DND-41 (cell line): ENCODE results near the gene TMEM107.

Experiments
- ATAC-seq: fragments of 200-7000 bp; cut with Tn5 transposase; 3 replicates; pipeline ENCODE4 v1.9.1; 2021; ENCODE audit warnings: low read depth; ENCODE audit not compliant: insufficient read depth
- DNase-seq: peaks from one replicate; pipeline ENCODE4 v3.0.0-alpha.2; 2020
- H2AFZ ChIP-seq: 2 replicates; pipeline ENCODE4 v1.6.0; 2012; ENCODE audit warnings: low read depth, low read length
- H3K27ac ChIP-seq: 2 replicates; pipeline ENCODE4 v1.5.1; 2012; ENCODE audit warnings: low read length, inconsistent platforms
- H3K27me3 ChIP-seq: fragments of 200-600 bp; sonication (generic); 2 replicates; pipeline ENCODE4 v1.6.0; 2012; ENCODE audit warnings: low read length, mild to moderate bottlenecking, inconsistent platforms; ENCODE audit not compliant: insufficient read depth, poor library complexity
- H3K36me3 ChIP-seq: 2 replicates; pipeline ENCODE4 v1.5.1; 2012; ENCODE audit warnings: low read length, inconsistent platforms; ENCODE audit not compliant: insufficient read depth
- H3K4me1 ChIP-seq: 2 replicates; pipeline ENCODE4 v1.5.1; 2012; ENCODE audit warnings: mild to moderate bottlenecking, low read length; ENCODE audit not compliant: insufficient read depth
- H3K4me2 ChIP-seq: 2 replicates; pipeline ENCODE4 v1.6.0; 2012; ENCODE audit warnings: mild to moderate bottlenecking, moderate library complexity, low read length, inconsistent platforms; ENCODE audit not compliant: insufficient read depth
- H3K4me3 ChIP-seq, 2 experiments: fragments of 200-600 bp in 1 of 2; shearing (Covaris generic) in 1 of 2; 2 replicates each; pipeline ENCODE4 v1.5.1; 2012 to 2016; ENCODE audit warnings: inconsistent platforms in 2 of 2, low read length in 2 of 2, mild to moderate bottlenecking in 2 of 2, low read depth in 1 of 2, moderate library complexity in 1 of 2
- H3K79me2 ChIP-seq: 2 replicates; pipeline ENCODE4 v1.6.0; 2012; ENCODE audit warnings: low read length, inconsistent platforms; ENCODE audit not compliant: insufficient read depth
- H3K9ac ChIP-seq: 2 replicates; pipeline ENCODE4 v1.6.0; 2012; ENCODE audit warnings: low read depth, mild to moderate bottlenecking, inconsistent platforms, low read length, moderate library complexity
- H3K9me3 ChIP-seq: 2 replicates; pipeline ENCODE4 v1.5.1; 2012; ENCODE audit warnings: low read length, moderate library complexity, mild to moderate bottlenecking, inconsistent platforms; ENCODE audit not compliant: insufficient read depth, severe bottlenecking
- H4K20me1 ChIP-seq: 2 replicates; pipeline ENCODE4 v1.6.0; 2012; ENCODE audit warnings: low read length; ENCODE audit not compliant: insufficient read depth
- EZH2 ChIP-seq: IDR thresholded peaks from 3 replicates; pipeline ENCODE4 v1.6.1; 2012; ENCODE audit warnings: borderline replicate concordance, low read depth, mild to moderate bottlenecking, moderate library complexity, low read length, inconsistent platforms; ENCODE audit not compliant: severe bottlenecking
- TF ChIP-seq, protein P1 (sequence below): IDR thresholded peaks from 2 replicates; pipeline ENCODE4 v1.5.1; 2012; ENCODE audit warnings: borderline replicate concordance, low read length, moderate library complexity, mild to moderate bottlenecking; ENCODE audit not compliant: poor library complexity, severe bottlenecking; ENCODE audit errors: extremely low read depth

The TMEM107 gene

DNA sequence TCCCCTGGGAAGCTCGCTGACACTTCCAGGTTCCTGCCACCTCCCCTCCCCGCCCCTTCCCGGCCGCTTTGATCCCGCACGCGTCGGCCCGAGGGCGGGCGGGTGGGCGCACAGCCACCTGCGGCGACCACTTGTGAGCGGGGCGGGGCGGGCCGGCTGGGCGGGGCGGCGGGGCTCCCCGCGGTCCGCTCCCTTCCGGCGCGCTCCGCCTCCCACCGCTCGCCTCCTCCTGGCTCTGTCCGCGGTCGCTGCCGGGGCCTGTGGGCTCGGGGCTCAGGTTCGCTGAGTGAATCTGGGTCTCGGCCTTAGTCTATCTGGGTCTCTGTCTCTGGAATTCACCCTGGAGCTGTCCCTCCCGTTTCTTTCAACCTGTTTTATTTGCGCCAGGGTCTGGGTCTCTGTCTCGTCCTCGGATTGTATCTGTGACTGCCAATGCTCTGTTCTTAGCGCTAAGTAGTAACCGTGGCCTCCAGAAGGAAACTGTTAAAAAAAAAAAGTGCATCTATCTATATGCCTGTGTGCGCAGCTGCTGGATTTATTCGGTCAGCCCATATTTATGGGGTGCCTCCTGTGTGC lies 49.6 kb downstream of the TMEM107 start:
- H3K4me3 ChIP-seq, result peak overlapping the region; percentile 33 to 96; a peak in 3 of 4 replicates

DNA sequence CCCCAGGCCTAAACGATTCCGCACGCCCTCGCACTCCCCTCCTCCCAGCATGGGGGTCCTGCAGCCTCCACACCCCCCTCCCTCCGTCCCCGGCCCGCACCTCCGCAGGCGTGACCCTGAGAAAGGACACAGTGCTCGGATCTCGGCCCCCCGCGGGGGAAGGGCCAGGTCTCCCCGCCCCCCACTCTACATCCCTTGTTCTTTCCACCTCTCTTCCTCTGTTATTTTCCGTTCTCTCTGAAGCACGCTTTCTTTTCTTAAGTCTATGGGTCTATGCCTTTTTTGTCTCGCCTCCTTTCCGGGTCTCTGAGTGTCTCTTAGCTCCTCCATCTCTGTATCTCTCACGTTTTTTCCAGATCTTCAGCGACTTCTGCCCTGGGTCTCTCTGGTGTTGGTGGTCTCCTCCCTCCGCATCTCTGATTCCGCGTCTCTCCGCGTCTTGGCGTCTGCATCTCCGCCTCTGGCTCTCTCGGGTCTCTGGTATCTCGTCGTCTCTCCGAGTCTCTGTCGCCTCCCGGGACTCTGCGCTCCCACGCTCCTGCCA lies 50.2 kb downstream of the TMEM107 start:
- ATAC-seq, result peak; percentile 37
- DNase-seq, result no peak

More for the DNA sequence above, 49.6 kb downstream of the TMEM107 start:
- H3K9me3 ChIP-seq, result no peaks in the 10 kb centered on the region
- H3K36me3 ChIP-seq, result no peaks in the 10 kb centered on the region
- peak; percentile 67 for ATAC-seq
- peak overlapping the region; percentile 91 for H3K4me2 ChIP-seq
- DNase-seq, result peak; percentile 57
- peaks cover 54% of the 10 kb centered on the region for H3K4me1 ChIP-seq
- no peaks in the 10 kb centered on the region for H3K79me2 ChIP-seq
- H3K9ac ChIP-seq, result peak overlapping the region; percentile 56
- H4K20me1 ChIP-seq, result peaks cover 30% of the 10 kb centered on the region; the same call in 1 of the 2 replicates
- H3K27me3 ChIP-seq, result peaks cover 42% of the 10 kb centered on the region
- peak overlapping the region; percentile 58 for H3K27ac ChIP-seq
- TF ChIP-seq EZH2, result no peak
- TF ChIP-seq, protein P1, sequence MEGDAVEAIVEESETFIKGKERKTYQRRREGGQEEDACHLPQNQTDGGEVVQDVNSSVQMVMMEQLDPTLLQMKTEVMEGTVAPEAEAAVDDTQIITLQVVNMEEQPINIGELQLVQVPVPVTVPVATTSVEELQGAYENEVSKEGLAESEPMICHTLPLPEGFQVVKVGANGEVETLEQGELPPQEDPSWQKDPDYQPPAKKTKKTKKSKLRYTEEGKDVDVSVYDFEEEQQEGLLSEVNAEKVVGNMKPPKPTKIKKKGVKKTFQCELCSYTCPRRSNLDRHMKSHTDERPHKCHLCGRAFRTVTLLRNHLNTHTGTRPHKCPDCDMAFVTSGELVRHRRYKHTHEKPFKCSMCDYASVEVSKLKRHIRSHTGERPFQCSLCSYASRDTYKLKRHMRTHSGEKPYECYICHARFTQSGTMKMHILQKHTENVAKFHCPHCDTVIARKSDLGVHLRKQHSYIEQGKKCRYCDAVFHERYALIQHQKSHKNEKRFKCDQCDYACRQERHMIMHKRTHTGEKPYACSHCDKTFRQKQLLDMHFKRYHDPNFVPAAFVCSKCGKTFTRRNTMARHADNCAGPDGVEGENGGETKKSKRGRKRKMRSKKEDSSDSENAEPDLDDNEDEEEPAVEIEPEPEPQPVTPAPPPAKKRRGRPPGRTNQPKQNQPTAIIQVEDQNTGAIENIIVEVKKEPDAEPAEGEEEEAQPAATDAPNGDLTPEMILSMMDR, result no peak
- H2AFZ ChIP-seq, result peak overlapping the region; percentile 78

DNA sequence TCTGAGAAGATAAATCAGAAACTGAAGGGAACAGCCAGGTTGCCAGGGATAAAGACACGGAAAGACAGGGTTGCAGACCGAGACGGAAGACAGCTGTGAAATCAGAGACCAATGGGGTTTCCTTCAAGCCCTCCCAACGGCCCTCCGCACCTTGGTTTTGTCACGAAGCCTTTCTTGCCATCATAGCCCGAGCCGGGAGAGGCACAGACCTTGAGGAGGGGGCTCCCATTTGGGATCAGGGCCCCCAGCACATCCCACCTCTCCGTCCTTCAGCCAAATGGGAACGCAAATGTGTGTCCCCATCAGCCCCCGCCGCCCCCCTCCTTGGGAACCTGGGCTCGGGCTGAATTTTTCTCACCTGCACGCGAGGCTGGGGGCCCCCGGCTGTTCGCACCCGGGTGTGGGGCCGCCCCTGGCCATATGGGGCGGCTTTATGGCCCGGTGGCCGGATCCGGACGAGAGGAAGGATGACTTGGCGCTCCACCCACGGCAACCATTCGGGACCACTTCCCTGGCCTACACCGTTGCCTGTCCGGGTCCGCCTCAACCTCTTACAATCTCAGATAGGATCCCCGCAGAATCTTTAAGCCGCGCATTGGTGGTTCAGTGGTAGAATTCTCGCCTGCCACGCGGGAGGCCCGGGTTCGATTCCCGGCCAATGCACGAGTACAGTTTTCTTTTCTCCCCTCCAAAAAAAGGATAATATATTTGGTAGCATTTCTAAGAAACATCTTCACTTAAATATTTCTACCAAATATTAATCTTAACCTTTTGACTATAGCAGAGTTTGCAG lies 50.8 kb downstream of the TMEM107 start:
- Histone ChIP-seq H3K4me2 (peak overlapping the region; percentile 91), H3K4me1 (peaks cover 66% of the 10 kb centered on the region), H3K79me2 (no peaks in the 10 kb centered on the region), H3K27me3 (peaks cover 49% of the 10 kb centered on the region), H4K20me1 (peaks cover 30% of the 10 kb centered on the region; the same call in 1 of the 2 replicates), H3K36me3 (no peaks in the 10 kb centered on the region), H3K4me3 (peak overlapping the region; percentile 33 to 96), H3K27ac (peak overlapping the region; percentile 52), H3K9ac (peak overlapping the region; percentile 56), H3K9me3 (no peaks in the 10 kb centered on the region), H2AFZ (peak overlapping the region; percentile 78)
- DNase-seq (peak; percentile 84), ATAC-seq (peak; percentile 65)
- TF ChIP-seq EZH2, result no peak
- TF ChIP-seq, protein P1, result no peak

More for the DNA sequence above, 50.2 kb downstream of the TMEM107 start:
- Histone ChIP-seq H3K4me1 (peaks cover 59% of the 10 kb centered on the region), H3K4me2 (peak overlapping the region; percentile 91), H3K9ac (peak overlapping the region; percentile 56), H3K79me2 (no peaks in the 10 kb centered on the region), H3K27me3 (peaks cover 48% of the 10 kb centered on the region), H3K27ac (peak overlapping the region; percentile 52), H3K36me3 (no peaks in the 10 kb centered on the region), H4K20me1 (peaks cover 30% of the 10 kb centered on the region; the same call in 1 of the 2 replicates), H2AFZ (peak overlapping the region; percentile 78), H3K9me3 (no peaks in the 10 kb centered on the region), H3K4me3 (peak overlapping the region; percentile 33 to 96)
- TF ChIP-seq, protein P1, result no peak
- no peak for TF ChIP-seq EZH2
